NCI-H1105 treated with DMSO at 0.1 percent for 48 hours (cell line): ENCODE results near the gene GCLM.

Experiments
- DNase-seq: peaks from one replicate; lab custom pipeline; 2025; lab: John Stamatoyannopoulos, UW

The GCLM gene

GRCh38 chr1:93846206-93846991 lies 62.8 kb downstream of the GCLM start:
- DNase-seq = peak; percentile 87

DNA sequence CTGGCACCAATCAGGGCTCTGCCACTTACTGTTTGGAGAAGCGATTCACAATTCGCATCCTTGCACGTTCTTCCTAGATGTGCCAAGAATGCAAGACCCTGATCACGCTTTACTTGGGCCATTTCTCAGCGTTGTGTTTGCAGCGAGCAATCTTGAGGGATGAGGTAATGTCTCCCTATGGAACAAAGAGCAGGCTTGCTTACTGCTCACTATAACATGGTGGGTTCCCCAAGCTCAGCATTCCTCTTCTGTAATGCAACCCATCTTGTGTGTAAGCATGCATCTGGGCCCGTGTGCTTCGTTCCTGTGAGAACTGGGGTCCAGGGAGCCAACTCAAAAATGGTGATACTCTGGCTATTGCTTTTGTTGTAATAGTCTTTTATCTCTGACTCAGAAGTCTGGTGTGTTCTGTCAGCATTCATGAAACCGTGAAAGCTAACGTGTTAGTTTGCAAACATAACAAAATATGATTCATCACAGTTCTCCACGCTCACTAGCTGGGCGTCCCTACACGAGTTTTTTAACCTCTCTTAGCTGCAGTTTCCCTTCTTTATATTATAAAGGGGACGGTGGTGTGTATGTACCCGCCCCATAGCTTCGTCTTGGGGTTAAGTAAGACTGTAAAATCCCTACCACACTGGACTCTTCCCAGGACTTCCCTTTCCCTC lies 63.6 kb downstream of the GCLM start:
- peak; percentile 50 for DNase-seq

DNA sequence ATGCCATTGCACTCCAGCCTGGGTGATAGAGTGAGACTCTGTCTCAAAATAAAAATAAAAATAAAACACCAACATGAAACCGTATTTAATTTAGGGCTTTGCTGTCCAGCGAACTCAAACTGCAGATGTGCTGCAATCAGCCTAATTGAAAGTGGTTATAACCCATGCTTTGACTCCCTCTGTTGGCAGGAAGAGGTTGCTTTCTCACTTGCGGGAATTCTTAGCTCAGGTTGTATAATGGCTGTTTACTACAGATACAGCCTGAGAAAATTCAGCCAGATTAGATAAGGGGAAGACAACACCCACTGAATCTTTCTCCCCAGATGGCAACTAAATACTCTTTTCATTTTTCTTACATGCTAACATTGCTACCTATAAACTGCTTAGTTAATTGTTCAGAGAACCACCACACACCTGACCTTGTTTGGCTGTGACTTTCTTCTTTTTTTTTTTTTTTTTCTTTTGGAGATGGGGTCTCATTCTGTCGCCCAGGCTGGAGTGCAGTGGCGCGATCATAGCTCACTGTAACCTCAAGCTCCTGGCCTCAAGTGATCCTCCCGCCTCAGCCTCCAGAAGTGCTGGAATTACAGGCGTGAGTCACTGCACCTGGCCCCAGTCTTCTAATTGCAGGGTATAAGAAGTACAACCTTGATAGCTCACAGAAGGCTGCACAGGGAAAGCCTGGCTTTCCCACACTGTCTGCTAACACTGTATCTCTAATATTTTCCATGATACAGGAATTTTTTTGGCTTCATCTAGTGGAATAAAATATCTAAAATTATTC lies 64.8 kb downstream of the GCLM start:
- DNase-seq = peak; percentile 81

GRCh38 chr1:93842750-93843500 lies 66.3 kb downstream of the GCLM start:
- DNase-seq = no peak

- no peak for DNase-seq
These were observed 67.5 kb downstream of the GCLM start for GRCh38 chr1:93841771-93842170.

DNA sequence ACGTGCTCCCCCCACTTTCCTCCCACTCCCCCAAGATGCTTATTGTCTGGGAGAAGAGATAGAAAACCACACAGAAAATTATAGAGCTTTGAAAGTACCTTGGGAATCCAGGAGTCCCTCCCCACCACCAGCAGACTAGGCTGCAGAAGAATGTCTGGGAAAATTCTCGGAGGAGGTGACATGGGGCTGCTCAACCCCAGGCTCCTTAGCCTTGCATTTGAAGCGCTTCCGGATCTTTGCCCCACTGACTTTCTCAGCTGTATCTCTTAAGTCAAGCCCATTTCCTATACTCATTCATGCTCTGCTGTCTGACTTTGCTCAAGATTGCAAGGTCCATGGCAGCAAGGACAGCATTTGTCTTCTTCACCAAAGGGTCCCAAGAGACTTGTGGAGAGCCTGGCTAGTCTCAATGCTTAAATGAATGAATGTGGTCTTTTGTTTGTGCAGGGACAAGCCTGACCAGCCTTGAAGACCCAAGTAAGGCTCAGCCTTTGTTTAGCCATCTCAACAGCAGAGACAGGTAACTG lies 68.2 kb downstream of the GCLM start:
- DNase-seq = no peak

DNA sequence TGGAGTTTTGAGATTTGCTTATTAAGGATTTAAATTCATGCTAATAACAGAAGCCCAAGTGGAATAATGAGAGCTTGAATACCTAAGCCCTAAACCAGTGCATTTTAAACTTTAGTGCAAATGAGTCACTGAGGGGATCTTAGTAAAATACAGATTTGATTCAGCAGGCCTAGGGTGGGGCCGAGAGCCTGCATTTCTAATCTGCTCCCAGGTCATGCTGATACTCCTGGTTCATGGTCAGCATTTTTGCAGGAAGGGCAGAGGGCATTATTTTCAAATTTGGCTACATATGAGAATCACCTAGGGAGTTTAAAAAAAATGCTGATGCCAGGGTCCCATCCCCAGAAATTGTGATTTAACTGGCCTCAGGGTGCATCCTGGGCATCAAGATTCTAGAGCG lies 69.5 kb downstream of the GCLM start:
- no peak for DNase-seq

- no peak for DNase-seq
These were observed 69.9 kb downstream of the GCLM start for GRCh38 chr1:93839307-93839706.

- no peak for DNase-seq
These were observed 71.3 kb downstream of the GCLM start for GRCh38 chr1:93837961-93838360.
